WTC11 (cell line): ENCODE results near the gene CD226.

Source experiments
- CBFB ChIP-seq: sonication (generic); formaldehyde crosslinking; IDR thresholded peaks from 2 replicates; pipeline ENCODE4 v1.8.1; 2022; ENCODE audit warnings: mild to moderate bottlenecking, low read depth, missing genetic modification reagents
- SMAD3 ChIP-seq: sonication (generic); formaldehyde crosslinking; IDR thresholded peaks from 2 replicates; pipeline ENCODE4 v1.8.0; 2022; ENCODE audit warnings: missing genetic modification reagents, mild to moderate bottlenecking, borderline replicate concordance
- SP1 ChIP-seq: sonication (generic); formaldehyde crosslinking; conservative IDR thresholded peaks from 2 replicates; pipeline ENCODE4 v1.8.1; 2022; ENCODE audit warnings: missing genetic modification reagents
- TF ChIP-seq, protein P1 (sequence below): fragments of 200-600 bp; IDR thresholded peaks from 2 replicates; pipeline ENCODE4 v1.8.0; 2022; ENCODE audit warnings: antibody characterized with exemption
- TF ChIP-seq, protein P2 (sequence below): sonication (generic); formaldehyde crosslinking; IDR thresholded peaks from 2 replicates; pipeline ENCODE4 v1.8.0; 2022; ENCODE audit warnings: mild to moderate bottlenecking, missing genetic modification reagents
- TF ChIP-seq, protein P3 (sequence below): sonication (generic); formaldehyde crosslinking; conservative IDR thresholded peaks from 2 replicates; pipeline ENCODE4 v1.8.1; 2022; ENCODE audit warnings: mild to moderate bottlenecking, missing genetic modification reagents
- TF ChIP-seq, protein P4 (sequence below): sonication (generic); formaldehyde crosslinking; IDR thresholded peaks from 2 replicates; pipeline ENCODE4 v1.8.1; 2023; ENCODE audit warnings: mild to moderate bottlenecking, missing genetic modification reagents, moderate library complexity

DNA sequence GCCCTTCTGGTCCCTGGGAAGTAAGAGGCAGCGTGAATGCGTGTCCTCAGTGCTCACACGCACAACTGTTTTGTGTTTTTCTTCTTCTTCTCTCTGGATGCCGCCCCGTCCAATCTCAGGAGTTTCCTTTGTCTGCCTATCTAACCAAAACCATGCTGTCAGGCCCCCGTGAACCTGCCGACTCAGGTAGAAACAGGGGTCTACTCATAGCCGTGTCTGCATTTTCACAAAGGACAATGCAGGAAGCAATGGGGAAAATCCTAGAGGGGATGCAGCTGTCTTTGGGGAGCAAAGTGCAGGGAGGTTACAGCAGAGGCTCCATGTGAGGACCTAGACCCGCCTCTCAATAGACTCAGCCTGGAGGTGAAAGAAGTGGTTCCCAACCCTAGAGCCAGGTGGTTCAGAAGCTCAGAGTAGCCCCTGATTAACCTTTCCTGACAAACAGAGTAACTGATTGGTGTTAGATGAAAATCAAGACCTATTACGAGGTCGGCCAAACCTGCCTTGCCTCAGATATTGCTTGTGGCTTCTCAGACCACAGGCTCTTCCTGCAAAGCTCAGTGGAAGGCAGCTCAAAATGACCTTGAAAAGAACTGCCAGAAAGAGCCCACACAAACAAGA is 49.3 kb downstream of the CD226 start:
- TF ChIP-seq SMAD3 (CRISPR knock-in tag), result no peak
- TF ChIP-seq, protein P1, sequence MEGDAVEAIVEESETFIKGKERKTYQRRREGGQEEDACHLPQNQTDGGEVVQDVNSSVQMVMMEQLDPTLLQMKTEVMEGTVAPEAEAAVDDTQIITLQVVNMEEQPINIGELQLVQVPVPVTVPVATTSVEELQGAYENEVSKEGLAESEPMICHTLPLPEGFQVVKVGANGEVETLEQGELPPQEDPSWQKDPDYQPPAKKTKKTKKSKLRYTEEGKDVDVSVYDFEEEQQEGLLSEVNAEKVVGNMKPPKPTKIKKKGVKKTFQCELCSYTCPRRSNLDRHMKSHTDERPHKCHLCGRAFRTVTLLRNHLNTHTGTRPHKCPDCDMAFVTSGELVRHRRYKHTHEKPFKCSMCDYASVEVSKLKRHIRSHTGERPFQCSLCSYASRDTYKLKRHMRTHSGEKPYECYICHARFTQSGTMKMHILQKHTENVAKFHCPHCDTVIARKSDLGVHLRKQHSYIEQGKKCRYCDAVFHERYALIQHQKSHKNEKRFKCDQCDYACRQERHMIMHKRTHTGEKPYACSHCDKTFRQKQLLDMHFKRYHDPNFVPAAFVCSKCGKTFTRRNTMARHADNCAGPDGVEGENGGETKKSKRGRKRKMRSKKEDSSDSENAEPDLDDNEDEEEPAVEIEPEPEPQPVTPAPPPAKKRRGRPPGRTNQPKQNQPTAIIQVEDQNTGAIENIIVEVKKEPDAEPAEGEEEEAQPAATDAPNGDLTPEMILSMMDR, result no peak
- no peak for TF ChIP-seq SP1 (CRISPR knock-in tag)
- TF ChIP-seq CBFB (CRISPR knock-in tag), result no peak
- TF ChIP-seq, protein P2, sequence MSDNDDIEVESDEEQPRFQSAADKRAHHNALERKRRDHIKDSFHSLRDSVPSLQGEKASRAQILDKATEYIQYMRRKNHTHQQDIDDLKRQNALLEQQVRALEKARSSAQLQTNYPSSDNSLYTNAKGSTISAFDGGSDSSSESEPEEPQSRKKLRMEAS (CRISPR knock-in tag), result no peak
- TF ChIP-seq, protein P3, sequence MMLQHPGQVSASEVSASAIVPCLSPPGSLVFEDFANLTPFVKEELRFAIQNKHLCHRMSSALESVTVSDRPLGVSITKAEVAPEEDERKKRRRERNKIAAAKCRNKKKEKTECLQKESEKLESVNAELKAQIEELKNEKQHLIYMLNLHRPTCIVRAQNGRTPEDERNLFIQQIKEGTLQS (CRISPR knock-in tag), result no peak
- TF ChIP-seq, protein P4, sequence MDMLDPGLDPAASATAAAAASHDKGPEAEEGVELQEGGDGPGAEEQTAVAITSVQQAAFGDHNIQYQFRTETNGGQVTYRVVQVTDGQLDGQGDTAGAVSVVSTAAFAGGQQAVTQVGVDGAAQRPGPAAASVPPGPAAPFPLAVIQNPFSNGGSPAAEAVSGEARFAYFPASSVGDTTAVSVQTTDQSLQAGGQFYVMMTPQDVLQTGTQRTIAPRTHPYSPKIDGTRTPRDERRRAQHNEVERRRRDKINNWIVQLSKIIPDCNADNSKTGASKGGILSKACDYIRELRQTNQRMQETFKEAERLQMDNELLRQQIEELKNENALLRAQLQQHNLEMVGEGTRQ (CRISPR knock-in tag), result no peak
